Activated T-helper 17 cell treated with anti-CD3 and anti-CD28 coated beads, Interleukin-2, amount 50 U/mL, for 72 hours (primary cell): ENCODE results near the gene GSS. TPM values are rescaled to one million over a fixed set of nuclear protein-coding genes. Genes with fewer than 3 reads are reported as not detected.
"Not testable (repeated sequence)": the region's sequence is repeated elsewhere in the genome, so short reads cannot be mapped to it uniquely, and the experiment has no call there.

Experiments
- ATAC-seq: fragments of 150-1000 bp; cut with Tn5 transposase; replicated peaks from 2 replicates; pipeline ENCODE4 v1.10.0; 2021; ENCODE audit warnings: mild to moderate bottlenecking, moderate library complexity
- H3K27ac Mint-ChIP-seq: one replicate; pipeline ENCODE4 v1.8.0; 2022; ENCODE audit warnings: mixed read lengths
- H3K27me3 Mint-ChIP-seq: one replicate; pipeline ENCODE4 v1.8.0; 2022; ENCODE audit warnings: mixed read lengths
- H3K36me3 Mint-ChIP-seq: one replicate; pipeline ENCODE4 v1.8.0; 2022; ENCODE audit warnings: low read depth, mild to moderate bottlenecking, mixed read lengths
- H3K4me1 Mint-ChIP-seq: one replicate; pipeline ENCODE4 v1.8.0; 2022; ENCODE audit warnings: mixed read lengths
- H3K4me3 Mint-ChIP-seq: one replicate; pipeline ENCODE4 v1.8.0; 2022; ENCODE audit warnings: mild to moderate bottlenecking, mixed read lengths
- H3K9me3 Mint-ChIP-seq: one replicate; pipeline ENCODE4 v1.8.0; 2022; ENCODE audit warnings: mixed read lengths
- total RNA-seq, 2 donors: library from RNA; stranded (reverse); gene quantifications; one replicate each; pipeline ENCODE4 v1.2.3, GENCODE V29; 2022

Gene GSS
- total RNA-seq, 2 donors from 2014 or later, result 54.7 to 57.4 TPM

GRCh38 chr20:34925981-34926380 lies 29.6 kb downstream of the GSS start:
- peak overlapping the region; percentile 75 for H3K27ac Mint-ChIP-seq

GRCh38 chr20:34925341-34925740 lies 30.3 kb downstream of the GSS start:
- ATAC-seq, result no peak
- H3K4me1 Mint-ChIP-seq, result peaks cover 5% of the 10 kb centered on the region
- peaks cover 28% of the 10 kb centered on the region for H3K36me3 Mint-ChIP-seq
- H3K27me3 Mint-ChIP-seq, result no peaks in the 10 kb centered on the region
- no peak overlapping the region for H3K4me3 Mint-ChIP-seq
- H3K9me3 Mint-ChIP-seq, result no peaks in the 10 kb centered on the region
- H3K27ac Mint-ChIP-seq, result peak overlapping the region; percentile 75

More at GRCh38 chr20:34925981-34926380, 29.6 kb downstream of the GSS start:
- no peak for ATAC-seq
- Mint-ChIP-seq H3K27me3 (no peaks in the 10 kb centered on the region), H3K4me3 (no peak overlapping the region), H3K36me3 (peaks cover 30% of the 10 kb centered on the region), H3K9me3 (no peaks in the 10 kb centered on the region), H3K4me1 (peaks cover 4% of the 10 kb centered on the region)

GRCh38 chr20:34923414-34923813 lies 32.2 kb downstream of the GSS start:
- Mint-ChIP-seq H3K36me3 (peaks cover 16% of the 10 kb centered on the region), H3K9me3 (no peaks in the 10 kb centered on the region), H3K4me1 (peaks cover 17% of the 10 kb centered on the region), H3K27ac (no peak overlapping the region), H3K27me3 (no peaks in the 10 kb centered on the region), H3K4me3 (no peak overlapping the region)
- ATAC-seq, result no peak

GRCh38 chr20:34922654-34923381 lies 32.8 kb downstream of the GSS start:
- Mint-ChIP-seq H3K4me3 (no peak overlapping the region), H3K27me3 (no peaks in the 10 kb centered on the region), H3K9me3 (no peaks in the 10 kb centered on the region), H3K4me1 (peaks cover 23% of the 10 kb centered on the region), H3K36me3 (peaks cover 16% of the 10 kb centered on the region), H3K27ac (no peak overlapping the region)
- no peak for ATAC-seq

- Mint-ChIP-seq H3K4me3 (no peak overlapping the region), H3K36me3 (peaks cover 12% of the 10 kb centered on the region), H3K27me3 (no peaks in the 10 kb centered on the region), H3K4me1 (peaks cover 31% of the 10 kb centered on the region), H3K27ac (no peak overlapping the region), H3K9me3 (no peaks in the 10 kb centered on the region)
- ATAC-seq, result peak; percentile 56
These were observed 34.2 kb downstream of the GSS start for GRCh38 chr20:34921436-34921835.

GRCh38 chr20:34920055-34920454 lies 35.6 kb downstream of the GSS start:
- no peaks in the 10 kb centered on the region for H3K27me3 Mint-ChIP-seq
- peak overlapping the region; percentile 29 for H3K4me3 Mint-ChIP-seq
- no peaks in the 10 kb centered on the region for H3K9me3 Mint-ChIP-seq
- H3K27ac Mint-ChIP-seq, result peak overlapping the region; percentile 53
- peaks cover 34% of the 10 kb centered on the region for H3K4me1 Mint-ChIP-seq
- ATAC-seq, result peak; percentile 79
- peaks cover 9% of the 10 kb centered on the region for H3K36me3 Mint-ChIP-seq

- peaks cover 9% of the 10 kb centered on the region for H3K36me3 Mint-ChIP-seq
- H3K27me3 Mint-ChIP-seq, result no peaks in the 10 kb centered on the region
- H3K4me1 Mint-ChIP-seq, result peaks cover 34% of the 10 kb centered on the region
- no peaks in the 10 kb centered on the region for H3K9me3 Mint-ChIP-seq
- no peak for ATAC-seq
- peak overlapping the region; percentile 39 for H3K4me3 Mint-ChIP-seq
- H3K27ac Mint-ChIP-seq, result peak overlapping the region; percentile 75
These were observed 38.7 kb downstream of the GSS start for GRCh38 chr20:34916774-34917354.

GRCh38 chr20:34915749-34916455 lies 39.7 kb downstream of the GSS start:
- Mint-ChIP-seq H3K36me3 (peaks cover 9% of the 10 kb centered on the region), H3K4me1 (peaks cover 34% of the 10 kb centered on the region), H3K9me3 (no peaks in the 10 kb centered on the region), H3K27ac (peak overlapping the region; percentile 75), H3K4me3 (no peak overlapping the region), H3K27me3 (no peaks in the 10 kb centered on the region)
- ATAC-seq, result no peak

GRCh38 chr20:34915131-34915530 lies 40.5 kb downstream of the GSS start:
- no peak for ATAC-seq
- peaks cover 3% of the 10 kb centered on the region for H3K36me3 Mint-ChIP-seq
- peak overlapping the region; percentile 75 for H3K27ac Mint-ChIP-seq
- H3K27me3 Mint-ChIP-seq, result no peaks in the 10 kb centered on the region
- H3K4me3 Mint-ChIP-seq, result no peak overlapping the region
- H3K9me3 Mint-ChIP-seq, result no peaks in the 10 kb centered on the region
- peaks cover 31% of the 10 kb centered on the region for H3K4me1 Mint-ChIP-seq

- Mint-ChIP-seq H3K4me3 (no peak overlapping the region), H3K27ac (no peak overlapping the region), H3K36me3 (no peaks in the 10 kb centered on the region), H3K4me1 (no peaks in the 10 kb centered on the region), H3K27me3 (no peaks in the 10 kb centered on the region), H3K9me3 (no peaks in the 10 kb centered on the region)
- ATAC-seq, result no peak
These were observed 47.8 kb downstream of the GSS start for GRCh38 chr20:34907616-34908469.

- Mint-ChIP-seq H3K27ac (no peak overlapping the region), H3K9me3 (no peaks in the 10 kb centered on the region), H3K4me1 (no peaks in the 10 kb centered on the region), H3K36me3 (no peaks in the 10 kb centered on the region), H3K27me3 (no peaks in the 10 kb centered on the region), H3K4me3 (no peak overlapping the region)
- no peak for ATAC-seq
These were observed 51.4 kb downstream of the GSS start for GRCh38 chr20:34904202-34904621.

- not testable (repeated sequence) for H3K27ac Mint-ChIP-seq, H3K9me3 Mint-ChIP-seq, H3K36me3 Mint-ChIP-seq, H3K4me3 Mint-ChIP-seq, H3K27me3 Mint-ChIP-seq, H3K4me1 Mint-ChIP-seq, ATAC-seq
These were observed 56.9 kb downstream of the GSS start for GRCh38 chr20:34898731-34899130.

- H3K27ac Mint-ChIP-seq, H3K36me3 Mint-ChIP-seq, H3K4me1 Mint-ChIP-seq, ATAC-seq, H3K27me3 Mint-ChIP-seq, H3K9me3 Mint-ChIP-seq, H3K4me3 Mint-ChIP-seq: not testable (repeated sequence)
These were observed 57.5 kb downstream of the GSS start for GRCh38 chr20:34898129-34898528.

GRCh38 chr20:34896086-34896621 lies 59.5 kb downstream of the GSS start:
- ATAC-seq, result no peak
- Mint-ChIP-seq H3K4me1 (peaks cover 14% of the 10 kb centered on the region), H3K9me3 (no peaks in the 10 kb centered on the region), H3K27me3 (no peaks in the 10 kb centered on the region), H3K36me3 (no peaks in the 10 kb centered on the region), H3K27ac (no peak overlapping the region), H3K4me3 (no peak overlapping the region)
